Mucosa of stomach (tissue), 1 donor: ENCODE measurements around the gene ATP10D.
A peak's percentile ranks its signal among the peaks of the same experiment; 100 is the strongest.
"Not testable (repeated sequence)": the region's sequence is repeated elsewhere in the genome, so short reads cannot be mapped to it uniquely, and the experiment has no call there.

ENCODE experiments used
- H3K27me3 ChIP-seq: one replicate; pipeline ENCODE4 v1.7.0; 2013; ENCODE audit warnings: mild to moderate bottlenecking, low read length; ENCODE audit not compliant: control insufficient read depth, insufficient read depth
- H3K36me3 ChIP-seq: one replicate; pipeline ENCODE4 v1.7.0; 2013; ENCODE audit warnings: low read length; ENCODE audit not compliant: control insufficient read depth, insufficient read depth
- H3K4me1 ChIP-seq: one replicate; pipeline ENCODE4 v1.7.0; 2013; ENCODE audit warnings: mild to moderate bottlenecking, low read length; ENCODE audit not compliant: control insufficient read depth, insufficient read depth
- H3K4me3 ChIP-seq: one replicate; pipeline ENCODE4 v1.7.0; 2013; ENCODE audit warnings: low read length
- H3K9ac ChIP-seq: one replicate; pipeline ENCODE4 v1.7.0; 2013; ENCODE audit warnings: mild to moderate bottlenecking, low read length, moderate library complexity
- H3K9me3 ChIP-seq: one replicate; pipeline ENCODE4 v1.7.0; 2013; ENCODE audit warnings: mild to moderate bottlenecking, low read length, moderate library complexity; ENCODE audit not compliant: control insufficient read depth
- donor health status: Pancreatic carcinoma.

ATP10D gene

GRCh38 chr4:47471591-47471990 lies 13.5 kb upstream of the ATP10D start:
- H3K4me3 ChIP-seq: no peak overlapping the region
- H3K36me3 ChIP-seq: no peaks in the 10 kb centered on the region

GRCh38 chr4:47473141-47473750 lies 11.8 kb upstream of the ATP10D start:
- Histone ChIP-seq H3K9ac (no peak overlapping the region), H3K4me1 (no peaks in the 10 kb centered on the region), H3K27me3 (no peaks in the 10 kb centered on the region), H3K9me3 (no peaks in the 10 kb centered on the region), H3K4me3 (no peak overlapping the region), H3K36me3 (no peaks in the 10 kb centered on the region)

More at GRCh38 chr4:47471591-47471990, 13.5 kb upstream of the ATP10D start:
- no peaks in the 10 kb centered on the region for H3K9me3 ChIP-seq
- no peaks in the 10 kb centered on the region for H3K27me3 ChIP-seq
- no peak overlapping the region for H3K9ac ChIP-seq
- no peaks in the 10 kb centered on the region for H3K4me1 ChIP-seq

GRCh38 chr4:47474799-47475198 lies 10.3 kb upstream of the ATP10D start:
- Histone ChIP-seq H3K36me3 (no peaks in the 10 kb centered on the region), H3K27me3 (no peaks in the 10 kb centered on the region), H3K4me1 (no peaks in the 10 kb centered on the region), H3K9ac (no peak overlapping the region), H3K4me3 (no peak overlapping the region), H3K9me3 (no peaks in the 10 kb centered on the region)

GRCh38 chr4:47475411-47475810 lies 9.7 kb upstream of the ATP10D start:
- H3K4me1 ChIP-seq: no peaks in the 10 kb centered on the region
- H3K36me3 ChIP-seq: no peaks in the 10 kb centered on the region
- H3K4me3 ChIP-seq: no peak overlapping the region
- H3K27me3 ChIP-seq: no peaks in the 10 kb centered on the region
- no peaks in the 10 kb centered on the region for H3K9me3 ChIP-seq
- no peak overlapping the region for H3K9ac ChIP-seq

- no peaks in the 10 kb centered on the region for H3K36me3 ChIP-seq
- H3K4me3 ChIP-seq: no peak overlapping the region
- H3K9ac ChIP-seq: no peak overlapping the region
- H3K27me3 ChIP-seq: no peaks in the 10 kb centered on the region
- no peaks in the 10 kb centered on the region for H3K9me3 ChIP-seq
- H3K4me1 ChIP-seq: no peaks in the 10 kb centered on the region
These were observed 6.3 kb upstream of the ATP10D start for GRCh38 chr4:47478804-47479203.

- Histone ChIP-seq H3K27me3 (no peaks in the 10 kb centered on the region), H3K4me1 (peaks cover 6% of the 10 kb centered on the region), H3K36me3 (no peaks in the 10 kb centered on the region), H3K4me3 (no peak overlapping the region), H3K9me3 (no peaks in the 10 kb centered on the region), H3K9ac (no peak overlapping the region)
These were observed 2.7 kb upstream of the ATP10D start for GRCh38 chr4:47482326-47482725.

GRCh38 chr4:47483745-47484144 lies 1.3 kb upstream of the ATP10D start:
- Histone ChIP-seq H3K9me3 (no peaks in the 10 kb centered on the region), H3K9ac (no peak overlapping the region), H3K36me3 (no peaks in the 10 kb centered on the region), H3K4me3 (no peak overlapping the region), H3K4me1 (peaks cover 6% of the 10 kb centered on the region), H3K27me3 (no peaks in the 10 kb centered on the region)

- no peaks in the 10 kb centered on the region for H3K36me3 ChIP-seq
- peaks cover 6% of the 10 kb centered on the region for H3K4me1 ChIP-seq
- no peak overlapping the region for H3K4me3 ChIP-seq
- no peaks in the 10 kb centered on the region for H3K9me3 ChIP-seq
- H3K9ac ChIP-seq: no peak overlapping the region
- H3K27me3 ChIP-seq: no peaks in the 10 kb centered on the region
These were observed 907 bp upstream of the ATP10D start for GRCh38 chr4:47484168-47484567.

- H3K27me3 ChIP-seq: no peaks in the 10 kb centered on the region
- no peaks in the 10 kb centered on the region for H3K9me3 ChIP-seq
- H3K36me3 ChIP-seq: no peaks in the 10 kb centered on the region
- H3K9ac ChIP-seq: peak overlapping the region; percentile 92
- H3K4me1 ChIP-seq: peaks cover 6% of the 10 kb centered on the region
- peak overlapping the region; percentile 85 for H3K4me3 ChIP-seq
These were observed 693 bp downstream of the ATP10D start for GRCh38 chr4:47485768-47486167.

- H3K4me1 ChIP-seq: peaks cover 6% of the 10 kb centered on the region
- H3K9me3 ChIP-seq: no peaks in the 10 kb centered on the region
- H3K4me3 ChIP-seq: peak overlapping the region; percentile 85
- peak overlapping the region; percentile 92 for H3K9ac ChIP-seq
- no peaks in the 10 kb centered on the region for H3K27me3 ChIP-seq
- H3K36me3 ChIP-seq: no peaks in the 10 kb centered on the region
These were observed 1.2 kb downstream of the ATP10D start for GRCh38 chr4:47486231-47486673.

GRCh38 chr4:47486727-47487126 lies 1.7 kb downstream of the ATP10D start:
- not testable (repeated sequence) for H3K4me3 ChIP-seq, H3K27me3 ChIP-seq, H3K9me3 ChIP-seq, H3K9ac ChIP-seq, H3K36me3 ChIP-seq, H3K4me1 ChIP-seq

GRCh38 chr4:47488706-47489105 lies 3.6 kb downstream of the ATP10D start:
- Histone ChIP-seq H3K4me3 (no peak overlapping the region), H3K9me3 (no peaks in the 10 kb centered on the region), H3K36me3 (no peaks in the 10 kb centered on the region), H3K4me1 (peaks cover 6% of the 10 kb centered on the region), H3K9ac (no peak overlapping the region), H3K27me3 (no peaks in the 10 kb centered on the region)

GRCh38 chr4:47490550-47490949 lies 5.5 kb downstream of the ATP10D start:
- Histone ChIP-seq H3K4me3 (no peak overlapping the region), H3K27me3 (no peaks in the 10 kb centered on the region), H3K9ac (no peak overlapping the region), H3K9me3 (no peaks in the 10 kb centered on the region), H3K4me1 (no peaks in the 10 kb centered on the region), H3K36me3 (no peaks in the 10 kb centered on the region)
